Measurements from ENCODE around the gene TMC5. TPM values are rescaled to one million over a fixed set of nuclear protein-coding genes. Genes with fewer than 3 reads are reported as not detected.
"Not testable (repeated sequence)": the region's sequence is repeated elsewhere in the genome, so short reads cannot be mapped to it uniquely, and the experiment has no call there.

Gene TMC5
- total RNA-seq, 1 donor from 2014 or later: not detected

DNA sequence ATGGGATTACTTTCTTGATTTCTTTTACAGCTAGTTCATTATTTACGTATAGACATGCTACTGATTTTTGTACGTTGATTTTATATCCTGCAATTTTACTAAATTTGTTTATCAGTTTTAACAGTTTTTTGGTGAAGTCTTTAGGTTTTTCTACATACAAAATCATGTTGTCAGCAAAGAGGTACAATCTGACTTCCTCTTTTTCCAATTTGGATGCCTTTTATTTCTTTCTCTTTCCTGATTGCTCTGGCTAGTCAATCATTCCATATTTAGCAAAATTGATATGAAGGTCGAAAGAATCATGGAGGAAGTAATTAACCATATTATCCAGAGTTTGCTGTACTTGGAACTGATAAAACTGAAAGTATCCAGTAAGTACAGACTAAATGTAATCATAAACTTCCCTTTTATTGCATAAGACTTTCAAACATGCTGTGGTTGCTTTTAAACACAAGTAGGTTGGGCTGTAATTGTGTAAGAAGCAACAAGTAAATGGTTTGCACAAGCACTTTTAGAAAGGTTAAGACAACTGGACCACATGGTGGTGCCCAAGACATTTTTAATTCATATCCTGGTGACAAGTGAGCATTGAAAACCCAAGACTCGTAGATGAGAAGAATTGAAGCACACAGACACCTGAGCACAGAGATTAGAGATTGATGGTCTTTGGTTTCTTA is 95.8 kb downstream of the TMC5 start:
- DNase-seq: no peak

DNA sequence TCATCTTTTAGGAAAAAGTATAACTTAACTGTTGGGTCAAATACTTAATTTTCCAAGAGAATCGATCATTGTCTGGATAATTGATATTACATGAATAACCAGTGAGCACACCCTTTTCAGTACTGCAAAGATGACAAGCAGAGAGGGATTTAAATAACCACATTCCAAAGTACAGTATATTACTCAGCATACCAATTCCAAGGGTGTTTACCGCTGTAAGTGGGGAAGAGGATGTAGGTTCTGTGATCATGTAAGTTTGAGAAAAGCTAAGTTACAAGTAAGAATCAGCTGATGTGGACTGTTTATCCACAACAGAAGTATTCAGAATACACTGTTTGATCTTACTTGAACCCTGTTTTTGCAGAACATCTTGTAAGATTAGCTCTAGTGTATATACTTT is 98.1 kb downstream of the TMC5 start:
- DNase-seq: no peak

DNA sequence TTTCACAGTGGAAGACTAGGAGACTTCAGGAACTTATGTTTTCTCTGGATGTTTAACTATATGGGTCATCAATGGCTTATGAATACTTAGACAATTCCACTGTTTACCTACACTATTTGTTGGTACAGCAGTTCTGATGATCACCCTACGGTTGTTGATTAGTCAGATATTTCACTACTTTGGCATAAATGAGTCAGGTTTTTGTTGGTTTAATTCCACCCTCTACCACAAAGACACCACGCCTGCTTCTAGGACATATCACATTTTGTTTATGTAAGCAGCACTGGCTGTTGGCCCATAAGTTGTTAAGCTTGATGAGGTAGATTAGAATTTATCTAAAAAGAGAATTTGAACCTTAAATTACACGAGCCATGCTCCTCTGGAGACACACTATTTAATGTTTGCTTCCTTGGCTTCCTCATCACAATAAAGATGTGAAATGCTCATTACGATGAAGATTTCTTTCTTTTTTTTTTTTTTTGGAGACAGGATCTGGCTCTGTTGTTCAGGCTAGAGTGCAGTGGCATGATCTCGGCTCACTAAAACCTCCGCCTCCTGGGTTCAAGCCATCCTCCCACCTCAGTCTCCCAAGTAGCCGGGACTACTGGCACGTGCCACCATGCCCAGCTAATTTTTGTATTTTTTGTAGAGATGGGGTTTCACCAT is 99.9 kb downstream of the TMC5 start:
- DNase-seq: peak; percentile 3

DNA sequence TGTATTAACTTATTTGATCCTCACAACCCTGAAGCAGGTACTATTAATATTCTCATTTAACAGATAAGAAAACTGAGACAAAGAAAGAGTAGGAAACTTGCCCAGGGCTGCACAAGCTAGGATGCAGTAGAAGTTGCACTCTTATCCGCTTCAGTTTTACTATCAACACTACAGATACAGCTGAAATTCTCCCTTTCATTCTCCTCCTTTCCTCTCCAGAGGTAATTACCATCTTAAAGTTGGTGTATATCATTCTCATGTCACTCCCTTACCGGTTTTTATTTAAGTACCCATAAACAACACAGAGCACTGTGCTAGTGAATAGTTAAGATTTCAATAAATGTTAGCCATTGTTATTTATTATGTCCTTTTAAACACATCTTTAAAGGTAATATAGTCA is 100.7 kb downstream of the TMC5 start:
- no peak for DNase-seq

DNA sequence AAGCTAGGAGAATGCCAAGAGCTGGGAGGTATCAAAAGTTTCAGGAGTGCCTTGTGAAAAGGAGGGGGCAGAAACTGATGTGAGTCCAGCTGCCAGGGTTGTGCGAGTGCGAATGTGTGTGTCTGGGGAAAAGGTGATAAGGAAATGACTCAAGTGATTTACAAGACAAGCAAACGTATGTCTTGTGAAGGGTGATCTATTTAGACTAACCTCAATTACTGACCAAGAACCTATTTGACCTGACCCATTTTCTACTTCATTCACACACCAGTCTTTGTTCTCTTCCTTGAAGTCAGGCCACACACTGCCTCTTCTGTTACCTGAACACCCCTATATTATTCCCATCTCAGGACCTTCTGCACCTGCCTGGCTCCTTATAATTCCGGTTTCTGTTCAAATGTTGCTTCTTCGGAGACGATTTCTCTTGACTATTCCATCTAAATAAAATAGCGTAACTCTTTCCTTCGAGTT is 103.2 kb downstream of the TMC5 start:
- DNase-seq: peak; percentile 55

DNA sequence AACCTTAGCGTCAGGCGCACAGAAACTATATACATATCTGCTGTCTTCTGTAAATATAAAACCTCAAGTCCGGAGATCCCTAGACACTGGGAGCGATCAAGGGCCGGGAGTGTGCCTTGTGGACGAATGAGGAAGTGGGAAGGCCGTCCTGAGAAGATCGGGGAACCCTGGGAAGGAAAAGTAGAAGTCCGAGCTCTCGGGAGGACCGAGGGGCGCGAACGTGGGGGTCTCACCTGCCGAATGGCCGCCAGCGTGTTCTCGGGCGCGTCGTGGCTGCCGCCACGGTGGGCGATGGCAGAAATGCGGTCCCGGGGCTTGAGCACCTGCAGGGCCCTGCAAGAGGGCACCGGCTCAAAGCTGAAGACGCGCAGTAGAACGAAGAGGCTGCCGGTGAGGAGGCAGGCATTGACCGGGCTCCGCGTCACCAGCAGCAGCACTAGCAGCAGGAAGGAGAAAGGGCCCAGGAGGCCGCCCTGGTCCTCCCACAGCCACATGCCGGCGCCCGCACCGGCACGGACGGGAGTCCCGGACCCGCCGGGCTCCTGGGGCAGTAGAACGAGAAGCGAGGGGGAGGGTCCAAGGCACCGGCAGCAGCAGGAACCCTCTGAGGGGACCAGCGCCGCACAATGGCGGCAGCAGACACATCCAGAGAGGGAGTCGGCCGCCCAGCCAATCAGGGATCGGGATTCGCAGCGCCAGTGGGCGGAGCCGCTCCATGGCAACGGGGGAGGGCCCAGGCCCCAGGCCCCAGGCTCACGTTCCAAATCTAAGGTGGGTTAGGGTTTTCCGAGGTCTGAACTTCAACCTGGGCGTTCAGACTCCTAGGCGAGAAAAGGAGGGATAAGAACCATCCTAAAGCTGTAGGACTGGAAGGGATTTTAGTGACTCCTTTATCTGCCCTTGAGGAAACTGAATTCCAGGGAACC is 104.1 kb downstream of the TMC5 start, which contains the start of gene GDE1:
Gene GDE1, minus strand, starts transcription at position 628 of the 926 bp plus-strand sequence. Its CDS starts 134 bp downstream, at position 494.
- DNase-seq: peak; percentile 94

DNA sequence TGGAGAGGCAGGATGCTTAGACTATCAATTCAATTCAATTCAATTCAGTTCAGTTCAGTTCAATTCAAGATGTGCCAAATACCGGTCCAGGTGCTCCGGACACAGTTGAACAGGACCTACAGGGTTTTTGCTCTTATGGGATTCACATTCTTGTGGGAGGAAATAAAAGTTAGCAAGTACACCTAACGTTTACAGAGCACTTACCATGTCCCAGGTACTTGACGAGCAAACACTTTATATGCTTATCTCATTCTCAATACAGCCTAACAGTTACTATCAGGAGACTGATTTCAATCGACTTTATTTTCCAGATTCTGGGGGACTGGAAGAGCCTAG is 104.7 kb downstream of the TMC5 start:
- DNase-seq: no peak

DNA sequence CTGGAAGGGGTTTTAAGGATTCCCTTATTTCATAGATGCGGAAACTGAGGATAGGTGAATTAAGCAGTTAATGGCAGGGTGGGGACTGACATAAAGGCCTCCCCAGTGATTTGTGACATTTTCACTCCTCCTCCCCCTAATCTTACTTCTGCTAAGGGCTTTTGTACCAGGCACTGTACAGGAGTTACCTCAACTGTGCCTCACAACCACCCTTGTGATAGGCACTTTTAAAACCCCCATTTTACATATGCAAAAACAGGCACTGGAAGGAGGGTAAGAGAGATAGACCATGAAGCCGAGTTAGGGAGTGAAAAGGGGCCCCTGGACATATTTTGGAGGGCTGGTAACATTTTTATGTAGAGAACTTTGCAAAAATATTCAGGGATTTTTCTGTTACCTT is 105.1 kb downstream of the TMC5 start:
- no peak for DNase-seq

DNA sequence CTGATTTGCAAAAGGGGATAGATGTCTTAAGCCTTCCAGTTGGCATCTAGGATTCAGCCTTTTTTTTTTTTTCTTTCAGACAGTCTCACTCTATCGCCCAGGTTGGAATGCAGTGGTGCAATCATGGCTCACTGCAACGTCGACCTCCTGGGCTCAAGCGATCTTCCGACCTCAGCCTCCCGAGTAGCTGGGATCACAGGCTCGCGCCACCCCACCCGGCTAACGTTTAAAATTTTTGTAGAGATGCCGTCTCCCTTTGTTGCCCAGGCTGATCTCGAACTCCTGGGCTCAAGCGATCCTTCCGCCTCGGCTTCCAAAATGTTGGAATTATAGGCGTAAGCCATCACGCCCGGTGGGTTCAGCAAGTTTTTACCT is 105.5 kb downstream of the TMC5 start:
- DNase-seq: no peak

DNA sequence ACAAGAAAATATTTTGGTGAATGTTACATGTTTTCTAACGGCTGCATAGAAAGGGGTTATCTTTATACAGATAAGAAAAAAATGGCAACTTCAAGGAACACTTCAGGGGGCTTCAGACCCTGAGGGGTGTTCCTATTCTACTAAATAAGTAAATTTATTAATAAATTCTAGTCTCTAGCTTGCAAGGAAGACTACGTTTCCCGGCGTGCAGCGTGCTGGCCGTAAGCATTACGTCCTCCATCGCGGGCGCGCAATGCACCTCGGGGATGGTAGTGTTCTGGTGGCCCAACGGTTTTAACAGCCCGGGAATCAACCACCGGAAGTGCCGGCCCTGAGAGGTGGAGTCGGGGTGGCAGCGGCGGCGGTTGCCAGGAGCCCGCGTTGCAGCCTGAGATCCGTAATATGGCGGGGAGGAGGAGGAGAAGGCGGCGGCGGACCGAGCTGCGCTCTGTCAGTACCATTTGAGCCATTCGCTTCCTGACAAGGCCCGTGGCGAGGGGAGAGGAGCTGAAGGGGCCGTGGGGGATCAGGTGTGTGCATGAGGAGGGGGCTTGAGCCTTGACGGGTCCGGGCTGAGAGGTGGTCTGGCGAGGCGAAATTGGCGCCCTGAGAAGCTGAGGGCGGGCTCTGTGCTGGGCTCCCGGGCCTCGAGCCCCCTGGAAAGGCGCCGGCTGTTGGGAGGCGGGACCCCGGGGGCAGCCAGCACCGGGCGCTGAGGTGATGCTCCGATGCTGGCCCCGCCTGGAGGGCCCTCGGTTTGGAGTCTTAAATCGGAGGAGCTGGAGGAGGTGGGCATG is 106.1 kb downstream of the TMC5 start, which contains the start of gene CCP110:
Gene CCP110, plus strand, starts transcription at position 384 of the 797 bp plus-strand sequence. CDS start 3,940 bp downstream, outside the sequence.
- peak; percentile 98 for DNase-seq

DNA sequence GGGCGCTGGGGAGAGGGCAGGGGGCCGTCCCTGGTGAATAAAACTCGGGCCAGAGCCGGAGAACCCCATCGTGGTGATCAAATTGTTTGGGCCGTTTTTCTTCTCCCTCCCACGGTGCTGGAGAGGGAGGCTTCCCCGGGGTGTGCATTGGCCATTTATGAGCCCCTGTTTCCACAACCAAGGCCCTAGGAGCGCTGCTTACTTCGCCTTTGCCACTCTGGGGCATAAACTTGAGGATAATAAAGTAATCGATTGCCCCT is 106.6 kb downstream of the TMC5 start:
- DNase-seq: peak; percentile 17

DNA sequence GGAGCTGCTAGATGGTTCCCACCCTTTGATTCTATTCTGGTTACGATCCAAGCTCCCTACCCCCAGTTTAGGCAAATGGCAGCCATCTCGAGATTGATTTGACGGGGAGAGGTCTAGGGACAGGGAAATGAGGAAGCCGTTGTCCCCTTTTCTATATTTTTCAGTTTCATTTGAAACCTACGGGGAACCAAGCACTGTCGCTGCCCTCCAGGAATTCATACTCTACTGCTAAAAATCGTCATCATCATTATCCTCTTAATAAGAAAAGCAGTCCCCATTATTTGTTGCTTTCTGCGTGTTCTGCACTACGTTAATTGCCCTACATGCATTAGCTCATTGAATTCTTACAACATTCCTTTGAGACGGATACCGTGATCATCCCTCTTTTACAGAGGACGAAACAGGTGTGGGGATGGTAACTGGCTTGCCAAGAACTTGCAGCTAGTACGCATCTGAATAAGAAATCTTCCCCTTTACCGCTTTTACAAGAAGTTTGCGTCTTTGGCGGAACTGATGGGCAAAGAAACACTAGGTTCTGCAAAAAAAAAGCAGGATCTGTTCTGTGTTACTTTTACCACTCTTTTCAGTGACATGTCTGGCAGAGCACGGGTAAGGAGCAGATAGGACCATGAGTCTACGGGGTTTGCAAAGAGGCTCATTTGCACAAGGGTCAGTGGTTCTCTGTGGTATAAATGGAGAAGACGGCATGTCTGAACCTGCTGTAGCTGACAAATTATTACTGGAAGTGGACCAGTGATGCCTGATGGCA is 107.1 kb downstream of the TMC5 start:
- peak; percentile 23 for DNase-seq

DNA sequence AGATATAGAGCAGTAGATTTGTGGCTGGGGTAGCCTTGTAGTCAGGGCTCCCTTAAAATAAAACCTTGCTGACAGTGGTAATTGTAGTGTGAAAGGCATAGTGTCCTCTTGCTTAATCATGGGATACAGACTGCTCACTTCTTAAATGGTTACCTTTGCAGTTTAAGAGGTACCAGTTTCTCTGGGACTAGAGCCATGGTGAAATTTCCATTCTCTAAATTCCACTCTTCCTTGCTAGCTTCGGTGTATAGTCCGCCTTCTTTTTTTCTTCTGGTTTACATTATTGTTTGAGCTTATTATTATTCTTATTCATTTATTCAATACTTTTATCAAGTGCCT is 107.7 kb downstream of the TMC5 start:
- no peak for DNase-seq

DNA sequence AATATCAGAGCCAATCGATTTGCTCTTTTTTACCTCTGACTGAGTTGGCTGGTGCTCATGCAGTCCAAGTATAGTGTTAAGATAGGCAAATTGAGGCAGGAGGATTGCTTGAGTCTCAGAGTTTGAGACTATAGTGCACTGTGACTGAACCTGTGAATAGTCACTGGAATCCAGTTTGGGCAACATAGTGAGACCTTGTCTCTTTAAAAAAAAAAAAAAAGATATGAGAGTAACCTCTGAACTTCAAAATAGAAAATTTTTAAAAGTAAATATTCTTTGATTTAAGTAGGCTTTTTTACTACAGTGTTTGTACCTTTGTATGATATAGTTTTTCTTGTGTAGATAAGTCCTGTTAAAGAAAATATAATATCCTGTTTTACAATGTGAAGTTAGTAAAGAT is 109.5 kb downstream of the TMC5 start:
- no peak for DNase-seq

DNA sequence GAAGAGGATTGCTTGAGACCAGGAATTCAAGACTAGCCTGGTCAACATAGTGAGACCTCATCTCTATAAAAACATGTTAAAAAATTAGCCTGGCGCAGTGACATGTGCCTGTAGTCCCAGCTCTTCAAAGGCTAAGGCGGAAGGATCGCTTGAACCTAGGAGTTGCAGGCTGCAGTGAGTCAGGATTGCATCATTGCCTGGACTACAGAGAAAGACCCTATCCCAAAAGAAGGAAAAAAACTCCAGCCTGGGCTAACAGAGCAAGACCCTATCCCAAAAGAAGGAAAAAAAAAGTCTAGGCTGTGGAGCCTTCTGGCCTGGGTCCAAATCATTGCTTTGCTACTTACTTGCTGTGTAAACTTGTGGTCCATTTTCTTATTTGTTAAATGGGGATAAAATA is 111.0 kb downstream of the TMC5 start:
- no peak for DNase-seq

DNA sequence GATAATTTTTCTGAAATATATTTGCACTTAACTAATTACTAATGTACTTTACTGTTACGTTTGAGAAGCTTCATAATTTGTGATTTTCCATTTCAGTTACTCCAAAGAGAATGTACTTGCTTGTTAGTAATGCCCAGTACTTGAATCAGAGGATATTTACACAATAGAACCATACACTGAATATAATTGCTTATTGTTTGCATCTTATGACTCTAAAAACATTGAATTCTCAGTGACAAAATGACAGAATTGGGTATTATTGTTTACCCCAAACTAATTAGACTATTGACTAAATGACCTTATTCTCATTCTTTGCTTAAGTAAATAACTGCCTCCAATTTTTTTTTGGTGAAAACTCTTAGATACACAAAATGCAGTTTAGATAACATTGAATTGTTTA is 114.9 kb downstream of the TMC5 start:
- no peak for DNase-seq

DNA sequence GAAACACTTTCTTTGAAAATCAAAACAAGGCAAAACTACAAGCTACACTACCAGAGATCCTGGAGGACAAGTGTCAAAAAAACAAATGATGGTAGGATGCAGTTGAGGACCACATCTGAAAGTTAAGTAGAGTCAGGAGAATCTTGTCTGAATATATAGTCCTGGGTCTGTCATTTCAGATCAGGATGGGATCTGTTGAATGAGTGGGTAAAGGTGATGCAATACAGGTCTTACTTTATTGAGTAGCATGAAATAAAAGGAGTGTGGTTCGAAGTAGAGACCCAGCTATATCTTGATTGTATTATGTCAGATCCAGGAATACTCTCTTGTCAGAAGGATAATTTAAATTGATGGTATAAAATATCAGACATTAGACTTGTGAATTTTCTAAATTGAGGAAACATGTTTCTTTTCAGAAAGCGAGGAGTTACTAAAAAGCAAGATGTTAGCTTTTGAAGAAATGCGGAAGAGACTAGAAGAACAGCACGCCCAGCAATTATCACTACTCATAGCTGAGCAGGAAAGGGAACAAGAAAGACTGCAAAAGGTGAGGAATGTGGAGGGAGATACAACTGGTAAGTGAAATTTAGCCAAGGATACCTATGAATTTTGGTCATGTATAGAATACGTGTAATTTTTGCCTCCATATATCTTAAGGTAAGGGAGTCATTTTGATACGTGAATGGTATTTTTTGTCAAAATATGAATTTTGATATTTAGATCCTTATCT is 122.7 kb downstream of the TMC5 start:
- no peak for DNase-seq

DNA sequence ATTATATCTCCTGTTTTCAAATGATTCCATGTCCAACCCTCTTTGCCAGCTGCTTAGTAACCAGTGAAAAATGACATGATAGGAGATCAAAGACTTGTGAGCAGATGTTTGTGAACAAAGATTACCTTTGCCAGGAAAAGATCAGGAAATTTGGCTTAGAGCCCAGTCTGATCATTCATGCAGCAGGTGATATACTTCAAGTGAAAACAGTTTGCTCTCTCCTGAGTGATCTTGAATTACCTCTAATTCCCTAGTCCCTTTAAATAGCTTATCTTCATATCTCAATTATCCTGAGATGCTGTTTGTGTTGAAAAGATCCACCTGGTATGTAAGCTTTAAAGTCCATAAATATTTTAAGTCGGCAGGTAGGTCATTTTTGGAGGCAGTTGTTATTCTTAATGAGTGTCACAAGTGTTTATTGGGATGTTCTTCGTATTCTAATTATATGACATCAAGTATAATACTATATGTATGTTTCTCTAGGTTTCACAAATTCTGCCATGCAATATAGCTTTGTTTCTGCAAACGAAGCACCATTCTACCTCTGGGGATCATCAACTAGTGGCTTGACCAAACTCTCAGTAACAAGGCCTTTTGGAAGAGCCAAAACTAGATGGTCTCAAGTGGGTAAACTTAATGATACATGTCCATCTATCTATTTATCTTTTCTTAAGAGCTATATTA is 124.6 kb downstream of the TMC5 start:
- DNase-seq: peak; percentile 24

DNA sequence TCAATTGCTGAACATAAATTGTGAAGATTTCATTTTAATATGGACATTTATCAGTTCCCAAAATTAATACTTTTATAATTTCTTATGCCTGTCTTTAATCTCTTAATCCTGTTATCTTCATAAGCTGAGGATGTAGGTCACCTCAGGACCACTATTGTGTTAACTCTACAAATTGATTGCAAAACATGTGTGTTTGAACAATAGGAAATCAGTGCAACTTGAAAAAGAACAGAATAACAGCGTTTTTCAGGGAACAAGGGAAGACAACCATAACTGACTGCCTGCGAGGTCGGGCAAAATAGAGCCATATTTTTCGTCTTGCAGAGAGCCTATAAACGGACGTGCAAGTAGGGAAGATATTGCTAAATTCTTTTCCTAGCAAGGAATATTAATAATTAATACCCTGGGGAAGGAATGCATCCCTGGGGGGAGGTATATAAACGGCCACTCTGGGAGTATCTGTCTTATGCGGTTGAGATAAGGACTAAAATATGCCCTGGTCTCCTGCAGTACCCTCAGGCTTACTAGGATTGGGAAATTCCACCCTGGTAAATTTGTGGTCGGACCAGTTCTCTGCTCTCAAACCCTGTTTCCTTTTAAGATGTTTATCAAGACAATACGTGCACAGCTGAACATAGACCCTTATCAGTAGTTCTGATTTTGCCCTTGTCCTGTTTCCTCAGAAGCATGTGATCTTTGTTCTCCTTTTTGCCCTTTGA is 125.8 kb downstream of the TMC5 start:
- DNase-seq: not testable (repeated sequence)

DNA sequence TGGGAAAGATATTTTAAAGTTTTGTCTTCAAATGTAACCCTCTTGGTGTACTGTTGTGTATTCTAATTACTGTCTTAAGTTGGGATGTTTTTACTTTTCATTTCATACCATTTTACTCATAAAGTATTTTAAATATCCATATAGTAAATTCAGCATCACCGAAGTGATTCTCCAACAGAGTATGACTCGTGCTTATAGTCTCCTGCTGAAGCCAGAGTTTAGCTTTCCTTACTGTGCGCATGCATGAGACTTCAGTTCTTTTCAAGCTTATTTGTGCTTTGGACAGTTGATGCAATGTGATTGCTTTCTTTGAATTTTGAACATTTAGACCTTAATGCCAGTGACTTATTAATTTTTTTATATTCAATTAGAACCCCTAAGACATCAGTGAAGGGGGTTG is 130.5 kb downstream of the TMC5 start:
- no peak for DNase-seq
